ENCODE measurements around the gene PCSK1. TPM values are rescaled to one million over a fixed set of nuclear protein-coding genes. Genes with fewer than 3 reads are reported as not detected.

Gene PCSK1
- 1 to 10 TPM in 1 of 4 donors, under 1 TPM in 2, not detected in 1; 0.62 to 1.6 (median 0.92) TPM for total RNA-seq

DNA sequence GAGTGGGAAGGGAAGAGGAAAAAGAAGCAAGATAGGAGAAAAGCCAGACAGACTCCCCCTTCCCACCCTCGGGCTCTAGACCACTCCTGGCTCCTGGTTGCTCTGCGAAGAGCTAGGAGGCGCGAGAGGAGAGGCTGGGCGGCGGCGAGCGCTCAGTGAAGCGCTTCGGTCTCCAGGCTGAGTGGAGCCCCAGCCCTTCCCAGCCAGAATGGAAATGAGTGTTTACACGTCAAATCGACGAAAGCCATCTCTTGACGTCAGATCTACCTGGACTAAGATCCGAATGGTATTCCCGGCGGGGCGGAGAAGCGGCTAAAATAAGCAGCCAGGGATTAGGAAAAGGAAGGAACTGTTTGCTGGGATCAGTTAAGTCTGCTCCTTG is at the start of gene PCSK1:
Gene PCSK1, minus strand, starts transcription at position 183 of the 382 bp plus-strand sequence. CDS start 206 bp downstream, outside the sequence.
- Histone ChIP-seq H3K4me3 (peak within 1 kb of the TSS in 1 of 2 donors; percentile 34), H3K9me3 (no peaks in the 10 kb centered on the region), H3K27me3 (peaks cover 58% of the 10 kb centered on the region), H3K4me1 (peaks cover 0 to 36% (median 15%) of the 10 kb centered on the region in 3 donors), H3K27ac (no peak within 1 kb of the TSS), H3K36me3 (no peaks in the 10 kb centered on the region)
- 0% methylated on average over 7 of the region's 19 CpGs; no CpG with 5 or more reads in 1 of the 2 donors for WGBS, 2 donors (ENCODE audit: low coverage in 1 of 2)
- no peak for ATAC-seq
- no peak for TF ChIP-seq EP300 (IDR thresholded peaks at IDR 0.05)
- TF ChIP-seq POLR2AphosphoS5 (IDR thresholded peaks at IDR 0.05) = no peak
- no peak for TF ChIP-seq POLR2A (IDR thresholded peaks at IDR 0.05)
- TF ChIP-seq, protein P1, sequence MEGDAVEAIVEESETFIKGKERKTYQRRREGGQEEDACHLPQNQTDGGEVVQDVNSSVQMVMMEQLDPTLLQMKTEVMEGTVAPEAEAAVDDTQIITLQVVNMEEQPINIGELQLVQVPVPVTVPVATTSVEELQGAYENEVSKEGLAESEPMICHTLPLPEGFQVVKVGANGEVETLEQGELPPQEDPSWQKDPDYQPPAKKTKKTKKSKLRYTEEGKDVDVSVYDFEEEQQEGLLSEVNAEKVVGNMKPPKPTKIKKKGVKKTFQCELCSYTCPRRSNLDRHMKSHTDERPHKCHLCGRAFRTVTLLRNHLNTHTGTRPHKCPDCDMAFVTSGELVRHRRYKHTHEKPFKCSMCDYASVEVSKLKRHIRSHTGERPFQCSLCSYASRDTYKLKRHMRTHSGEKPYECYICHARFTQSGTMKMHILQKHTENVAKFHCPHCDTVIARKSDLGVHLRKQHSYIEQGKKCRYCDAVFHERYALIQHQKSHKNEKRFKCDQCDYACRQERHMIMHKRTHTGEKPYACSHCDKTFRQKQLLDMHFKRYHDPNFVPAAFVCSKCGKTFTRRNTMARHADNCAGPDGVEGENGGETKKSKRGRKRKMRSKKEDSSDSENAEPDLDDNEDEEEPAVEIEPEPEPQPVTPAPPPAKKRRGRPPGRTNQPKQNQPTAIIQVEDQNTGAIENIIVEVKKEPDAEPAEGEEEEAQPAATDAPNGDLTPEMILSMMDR (IDR thresholded peaks at IDR 0.05) = no peak

DNA sequence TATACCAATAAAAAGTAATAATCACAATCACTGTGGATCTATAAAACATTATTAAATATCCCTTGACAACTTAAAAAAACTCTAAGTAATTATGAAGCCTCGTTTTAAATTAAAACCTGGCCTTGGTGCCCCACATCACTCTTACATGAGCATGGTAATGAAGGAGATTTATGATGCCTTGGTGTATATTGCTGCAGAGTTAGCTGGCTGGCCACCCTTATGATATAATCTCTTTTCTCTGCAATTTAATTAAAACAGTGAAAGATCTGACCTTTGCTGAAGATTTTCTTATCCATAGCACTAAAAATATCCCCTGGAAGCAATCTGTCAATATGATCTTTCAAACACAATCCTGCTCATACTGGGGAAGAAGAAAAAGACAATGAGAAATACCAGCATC is 48.8 kb upstream of the PCSK1 start:
- H3K27me3 ChIP-seq = no peaks in the 10 kb centered on the region
- no peak for ATAC-seq
- H3K4me1 ChIP-seq = no peaks in the 10 kb centered on the region
- no peaks in the 10 kb centered on the region for H3K9me3 ChIP-seq
- no peak for TF ChIP-seq EP300 (IDR thresholded peaks at IDR 0.05)
- TF ChIP-seq POLR2AphosphoS5 (IDR thresholded peaks at IDR 0.05) = no peak
- TF ChIP-seq, protein P1 (IDR thresholded peaks at IDR 0.05) = no peak
- TF ChIP-seq POLR2A (IDR thresholded peaks at IDR 0.05) = no peak
- H3K36me3 ChIP-seq = no peaks in the 10 kb centered on the region
- H3K4me3 ChIP-seq = no peak overlapping the region
- H3K27ac ChIP-seq = no peak overlapping the region
- WGBS, 2 donors (ENCODE audit: low coverage in 1 of 2) = 19 to 25% methylated on average over 1 of the region's 1 CpG

DNA sequence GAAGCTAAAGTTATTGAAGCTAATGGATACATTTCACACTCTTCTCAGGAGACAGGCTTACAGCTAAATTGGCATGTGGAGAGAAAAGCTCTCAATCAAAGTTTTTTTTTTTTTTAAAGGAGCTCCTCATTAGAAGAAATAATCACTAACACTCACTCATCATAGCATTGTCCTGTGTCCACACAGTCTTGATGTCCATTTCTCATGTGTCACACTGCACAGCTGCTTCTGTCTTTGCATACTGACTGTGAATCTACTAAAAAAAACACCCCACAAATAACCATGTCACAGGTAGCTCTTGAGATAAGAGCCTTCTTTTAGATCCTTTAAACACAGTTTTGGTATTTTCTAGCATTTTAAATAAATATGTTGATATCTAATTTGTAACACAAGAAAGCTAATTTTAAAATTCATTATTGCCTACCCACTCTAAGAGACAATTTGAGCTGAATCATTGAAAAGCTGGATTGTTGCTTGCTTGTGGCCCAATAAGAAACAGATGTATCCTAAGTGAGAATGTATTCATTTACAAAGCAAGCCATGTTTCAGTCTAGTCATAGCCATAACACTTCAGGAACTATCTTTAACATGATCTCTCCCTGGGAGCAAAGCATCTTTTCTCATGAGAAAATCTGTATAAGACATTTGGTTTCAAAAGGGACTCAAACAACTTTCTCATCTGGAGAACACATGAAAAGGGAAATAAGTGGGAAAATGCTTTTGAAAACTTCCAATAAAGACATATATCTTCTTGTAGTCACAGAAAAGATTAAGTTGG is 48.1 kb upstream of the PCSK1 start:
- Histone ChIP-seq H3K4me3 (no peak overlapping the region), H3K27me3 (no peaks in the 10 kb centered on the region), H3K9me3 (no peaks in the 10 kb centered on the region), H3K27ac (no peak overlapping the region), H3K4me1 (no peaks in the 10 kb centered on the region), H3K36me3 (no peaks in the 10 kb centered on the region)
- TF ChIP-seq POLR2AphosphoS5 (IDR thresholded peaks at IDR 0.05) (no peak), POLR2A (IDR thresholded peaks at IDR 0.05) (no peak), EP300 (IDR thresholded peaks at IDR 0.05) (no peak)
- TF ChIP-seq, protein P1 (IDR thresholded peaks at IDR 0.05) = no peak
- ATAC-seq = no peak

DNA sequence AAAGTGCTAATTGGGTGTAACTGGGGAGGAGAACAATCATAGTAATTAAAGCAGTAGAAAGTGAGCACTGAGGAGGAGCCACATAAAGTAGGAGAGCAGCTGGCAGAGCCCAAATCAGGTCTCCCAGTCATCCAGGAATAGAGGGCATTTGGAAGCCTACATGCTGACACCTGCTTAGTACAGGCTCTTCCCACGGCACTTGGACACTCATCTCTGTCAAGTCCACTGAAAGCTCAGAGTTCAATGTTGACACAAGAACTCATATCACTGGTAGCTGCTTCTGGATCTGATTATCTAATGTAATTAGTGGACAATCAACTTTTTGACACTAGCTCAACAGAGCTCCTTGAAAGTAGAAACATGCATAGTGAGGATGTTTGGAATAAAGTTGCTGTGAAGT is 45.9 kb upstream of the PCSK1 start:
- Histone ChIP-seq H3K4me3 (no peak overlapping the region), H3K36me3 (no peaks in the 10 kb centered on the region), H3K9me3 (no peaks in the 10 kb centered on the region), H3K27me3 (no peaks in the 10 kb centered on the region), H3K27ac (no peak overlapping the region), H3K4me1 (no peaks in the 10 kb centered on the region)
- no peak for ATAC-seq
- TF ChIP-seq POLR2A (IDR thresholded peaks at IDR 0.05) (no peak), EP300 (IDR thresholded peaks at IDR 0.05) (no peak), POLR2AphosphoS5 (IDR thresholded peaks at IDR 0.05) (no peak)
- TF ChIP-seq, protein P1 (IDR thresholded peaks at IDR 0.05) = no peak
- 50 to 64% methylated on average over 1 of the region's 1 CpG for WGBS, 2 donors (ENCODE audit: low coverage in 1 of 2)

DNA sequence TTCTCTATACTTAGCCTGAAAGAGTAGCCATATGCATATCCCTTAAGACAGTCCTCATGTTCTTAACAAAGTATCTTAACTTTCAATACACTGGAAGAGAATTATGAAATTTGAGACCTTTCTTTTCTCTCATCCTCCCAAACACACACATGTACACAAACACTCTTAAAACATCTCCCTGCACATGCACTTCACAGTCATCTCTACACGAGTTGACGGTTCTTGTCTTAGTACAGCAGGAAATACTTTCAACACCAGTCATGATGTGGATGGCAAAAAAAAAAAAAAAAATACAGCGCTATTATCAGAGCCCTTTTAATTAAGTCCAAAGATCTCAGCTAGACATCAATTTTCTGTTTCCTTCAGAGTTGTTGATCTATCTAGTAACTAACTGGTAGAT is 43.6 kb upstream of the PCSK1 start:
- TF ChIP-seq EP300 (IDR thresholded peaks at IDR 0.05) (no peak), POLR2AphosphoS5 (IDR thresholded peaks at IDR 0.05) (no peak), POLR2A (IDR thresholded peaks at IDR 0.05) (no peak)
- TF ChIP-seq, protein P1 (IDR thresholded peaks at IDR 0.05) = no peak
- Histone ChIP-seq H3K27me3 (no peaks in the 10 kb centered on the region), H3K36me3 (no peaks in the 10 kb centered on the region), H3K4me3 (no peak overlapping the region), H3K4me1 (no peaks in the 10 kb centered on the region), H3K9me3 (no peaks in the 10 kb centered on the region), H3K27ac (no peak overlapping the region)
- 73 to 89% methylated on average over 3 of the region's 3 CpGs for WGBS, 2 donors (ENCODE audit: low coverage in 1 of 2)
- ATAC-seq = no peak

All from gastroesophageal sphincter (tissue), 4 donors.